ENCODE data around the gene CNOT8.
"Not testable (repeated sequence)": the region's sequence is repeated elsewhere in the genome, so short reads cannot be mapped to it uniquely, and the experiment has no call there.

The CNOT8 gene

GRCh38 chr5:154858297-154858971 is at the start of gene CNOT8:
Gene CNOT8 (plus strand): TSS chr5:154858627. CDS start chr5:154863279, 4,652 bp downstream.
- DNase-seq: peak; percentile 68

DNA sequence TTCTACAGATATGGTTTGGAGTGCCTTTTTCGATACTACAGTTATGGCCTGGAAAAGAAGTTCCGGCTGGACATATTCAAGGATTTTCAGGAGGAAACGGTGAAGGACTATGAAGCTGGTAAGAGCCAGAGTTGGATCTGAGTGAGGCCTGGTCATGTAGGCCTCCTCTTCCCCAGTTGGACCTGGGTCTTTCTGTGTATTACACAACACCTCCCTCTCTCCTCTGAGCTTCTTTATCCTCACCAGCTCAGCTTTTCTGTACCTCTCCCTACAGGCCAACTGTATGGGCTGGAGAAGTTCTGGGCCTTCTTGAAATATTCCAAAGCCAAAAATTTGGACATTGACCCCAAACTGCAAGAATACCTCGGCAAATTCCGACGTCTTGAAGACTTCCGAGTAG is 47.2 kb upstream of the CNOT8 start:
- DNase-seq: no peak

GRCh38 chr5:154811653-154812465 is 46.6 kb upstream of the CNOT8 start:
- DNase-seq: no peak

- no peak for DNase-seq
Observed at GRCh38 chr5:154813158-154813557, 45.3 kb upstream of the CNOT8 start.

GRCh38 chr5:154813736-154814135 is 44.7 kb upstream of the CNOT8 start:
- no peak for DNase-seq

DNA sequence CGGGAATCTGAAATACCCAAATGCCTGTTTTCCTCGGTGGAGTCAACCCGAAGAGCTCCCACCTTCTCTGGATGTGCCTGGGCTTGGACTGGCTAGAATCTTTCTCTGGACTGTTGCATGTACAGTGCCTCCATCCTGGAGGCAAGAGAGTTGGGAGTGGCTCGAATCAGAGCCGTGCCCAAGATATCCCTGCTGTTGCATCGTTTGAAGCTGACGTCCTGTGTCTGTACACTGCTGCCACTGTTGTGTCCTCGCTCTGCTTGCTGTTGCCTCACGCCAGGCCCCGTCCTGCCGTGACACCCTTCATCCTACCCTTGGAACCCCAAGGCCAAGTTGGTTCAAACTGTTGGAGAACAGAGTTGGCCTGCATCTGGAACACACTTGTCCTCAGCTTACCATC is 43.4 kb upstream of the CNOT8 start:
- DNase-seq: no peak

- DNase-seq: no peak
Observed at GRCh38 chr5:154815684-154816247, 42.7 kb upstream of the CNOT8 start.

DNA sequence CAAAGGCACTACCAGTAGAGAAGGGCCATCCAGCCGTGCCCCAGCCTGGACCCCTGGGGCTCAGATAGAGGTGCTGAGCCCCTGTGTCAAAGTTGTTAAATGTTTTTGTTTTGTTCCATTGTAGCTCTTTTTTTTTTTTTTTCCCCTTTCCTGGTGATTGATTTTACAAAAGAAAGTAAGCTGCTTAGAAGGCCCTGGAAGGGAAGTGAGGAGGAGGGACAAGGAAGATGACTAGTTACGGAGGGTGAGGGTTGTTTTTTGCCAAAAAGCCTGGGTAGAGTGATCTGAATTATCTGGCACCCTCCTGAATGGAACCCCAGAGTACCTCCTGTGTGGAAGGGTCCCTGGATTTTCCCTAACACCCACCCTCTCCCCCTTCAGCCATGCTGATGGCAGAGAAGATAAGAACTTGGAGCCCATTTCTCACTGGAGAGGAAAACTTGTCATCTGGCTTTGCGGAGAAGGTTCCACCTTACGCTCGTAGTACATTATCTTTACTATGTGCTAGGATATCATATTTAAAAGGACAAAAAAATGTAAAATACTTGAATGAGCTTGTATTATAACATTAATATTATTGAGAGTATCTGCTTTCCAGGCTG is 41.4 kb upstream of the CNOT8 start:
- DNase-seq: no peak

GRCh38 chr5:154817815-154818214 is 40.6 kb upstream of the CNOT8 start:
- DNase-seq: no peak

DNA sequence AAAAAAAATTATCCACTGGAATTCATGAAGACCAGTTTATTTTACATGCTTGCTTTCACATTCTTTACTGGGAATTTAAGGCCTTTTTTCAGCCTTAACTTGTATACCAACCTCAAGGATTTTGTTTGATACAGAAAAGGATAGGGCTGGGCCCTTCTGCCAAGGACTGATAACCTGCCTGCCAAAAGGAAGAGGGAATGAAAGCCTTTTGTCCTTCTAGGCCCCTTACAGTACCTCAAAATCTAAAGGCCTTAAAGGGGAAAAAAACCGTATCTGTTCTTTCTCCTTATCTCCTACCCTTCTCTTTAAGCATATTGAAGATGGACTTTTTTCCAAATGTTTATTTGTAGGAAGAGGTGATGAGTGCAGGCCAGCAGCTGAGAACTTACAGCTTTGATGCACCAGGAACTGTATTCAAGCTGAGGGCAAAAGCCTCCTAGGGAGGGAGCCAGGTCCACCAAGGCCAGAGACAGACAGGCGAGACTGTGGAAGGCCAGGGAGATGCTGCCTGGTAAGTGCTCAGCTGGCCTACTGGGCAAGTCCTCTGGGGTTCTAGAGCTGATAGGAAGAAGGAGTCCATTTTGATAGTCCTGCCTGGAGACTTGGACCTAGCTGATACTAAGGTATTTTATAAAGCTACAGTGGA is 39.8 kb upstream of the CNOT8 start:
- no peak for DNase-seq

DNA sequence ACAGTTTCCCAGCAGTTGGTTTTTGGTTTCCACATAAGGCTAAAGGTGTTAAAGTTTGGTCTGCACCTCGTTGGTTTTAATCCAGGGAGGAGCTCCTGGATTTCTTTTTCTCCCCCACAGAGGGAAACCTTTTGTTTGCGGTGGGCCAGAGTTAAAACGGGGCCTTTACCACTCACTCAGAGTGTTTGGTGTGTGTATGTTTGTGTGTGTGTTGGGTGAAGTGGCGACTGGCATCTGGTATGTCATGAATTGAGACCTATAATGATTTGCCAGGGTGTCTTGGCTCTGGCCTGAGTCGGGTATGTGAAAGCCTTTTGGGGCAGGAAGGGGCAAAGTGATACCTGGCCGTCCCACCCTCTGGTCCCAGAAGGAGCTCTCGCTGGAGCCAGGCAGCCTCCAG is 38.9 kb upstream of the CNOT8 start:
- no peak for DNase-seq

- no peak for DNase-seq
Observed at GRCh38 chr5:154820383-154820782, 38.0 kb upstream of the CNOT8 start.

DNA sequence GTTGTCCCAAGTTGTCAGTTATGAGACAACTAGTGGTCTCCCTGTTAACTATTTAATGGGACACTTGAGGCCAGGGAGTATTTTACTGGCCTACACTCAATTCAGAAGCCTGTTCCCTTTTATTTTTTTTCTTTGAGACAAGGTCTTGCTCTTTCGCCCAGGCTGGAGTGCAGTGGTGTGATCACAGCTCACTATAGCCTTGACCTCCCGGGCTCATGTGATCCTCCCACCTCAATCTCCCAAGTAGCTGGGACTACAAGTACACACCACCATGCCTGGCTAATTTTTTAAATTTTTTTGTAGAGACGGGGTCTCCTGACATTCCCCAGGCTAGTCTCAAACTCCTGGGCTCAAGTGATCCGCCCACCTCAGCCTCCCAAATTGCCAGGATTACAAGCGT is 35.5 kb upstream of the CNOT8 start:
- DNase-seq: not testable (repeated sequence)

GRCh38 chr5:154823605-154824004 is 34.8 kb upstream of the CNOT8 start:
- DNase-seq: no peak

DNA sequence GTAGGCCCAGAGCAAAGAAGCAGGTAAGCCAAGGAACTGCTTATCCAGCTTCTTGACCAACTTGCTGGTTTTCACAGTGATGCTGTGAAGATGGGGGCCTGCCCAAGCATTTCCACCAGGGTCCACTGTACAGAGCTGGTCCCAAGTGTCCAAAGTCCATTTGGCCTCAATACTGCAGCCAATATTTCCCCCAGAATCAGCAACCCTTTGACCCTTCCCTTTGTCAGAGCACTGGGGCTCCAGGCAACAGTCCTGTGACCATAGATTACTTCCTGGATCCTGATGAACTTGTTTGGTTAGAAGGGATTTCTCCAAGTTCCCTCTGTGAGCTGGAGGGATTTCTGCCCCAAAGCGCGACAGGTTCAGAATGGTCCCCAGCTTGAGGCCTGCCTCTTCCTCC is 34.4 kb upstream of the CNOT8 start:
- no peak for DNase-seq

GRCh38 chr5:154829181-154829588 is 29.2 kb upstream of the CNOT8 start:
- DNase-seq: no peak

DNA sequence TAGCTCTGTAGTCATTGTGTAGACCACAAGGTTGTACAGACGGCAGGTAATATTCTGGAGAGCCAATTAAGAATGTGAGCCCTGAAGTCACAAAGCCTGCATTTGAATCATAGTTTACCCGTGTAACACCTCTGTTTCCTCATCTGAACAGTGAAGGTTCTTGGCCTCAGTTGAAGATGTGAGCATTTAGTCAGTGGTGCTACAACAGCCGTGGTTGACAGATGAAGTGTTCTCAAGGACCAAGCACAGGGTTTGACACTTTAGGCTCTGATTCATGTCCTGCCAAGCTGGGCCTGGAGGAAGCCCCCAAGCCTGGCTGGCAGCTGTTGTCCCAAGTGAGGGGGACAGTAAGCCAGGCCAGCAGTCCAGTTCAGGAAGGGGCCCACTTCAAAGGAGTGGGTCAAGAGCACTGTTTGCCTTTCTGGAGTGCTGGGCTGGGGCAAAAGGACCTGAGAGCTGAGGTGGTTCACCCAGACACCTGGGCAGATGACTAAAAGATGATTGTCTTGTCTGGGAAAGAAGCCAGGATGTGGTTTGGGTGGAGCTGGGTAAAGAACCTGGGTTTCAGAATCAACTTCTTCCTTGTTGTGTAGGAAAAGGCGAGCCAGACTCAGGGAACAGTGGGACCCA is 28.7 kb upstream of the CNOT8 start:
- no peak for DNase-seq

- DNase-seq: no peak
Observed at GRCh38 chr5:154830219-154830595, 28.2 kb upstream of the CNOT8 start.

DNA sequence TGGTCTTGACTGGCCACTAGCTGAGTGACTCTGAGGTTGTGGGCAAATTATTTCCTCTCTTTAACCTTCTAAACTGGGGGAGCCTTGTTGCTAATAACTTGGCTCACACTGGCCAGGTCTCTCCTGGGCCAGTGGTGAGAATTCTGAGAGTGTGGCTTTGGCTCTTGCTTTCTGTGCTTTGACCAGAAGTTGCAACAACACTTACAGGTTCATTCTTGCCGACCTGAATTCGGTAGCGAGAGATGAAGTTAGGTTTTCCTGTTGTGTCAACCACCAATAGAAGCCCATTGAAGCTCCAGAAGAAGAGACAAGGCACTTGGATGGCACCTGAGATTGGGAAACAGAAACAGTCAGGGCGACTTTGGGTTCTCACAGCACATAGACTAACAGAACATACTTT is 27.8 kb upstream of the CNOT8 start:
- DNase-seq: no peak

GRCh38 chr5:154831451-154831850 is 27.0 kb upstream of the CNOT8 start:
- no peak for DNase-seq

- not testable (repeated sequence) for DNase-seq
Observed at GRCh38 chr5:154832804-154833203, 25.6 kb upstream of the CNOT8 start.

DNA sequence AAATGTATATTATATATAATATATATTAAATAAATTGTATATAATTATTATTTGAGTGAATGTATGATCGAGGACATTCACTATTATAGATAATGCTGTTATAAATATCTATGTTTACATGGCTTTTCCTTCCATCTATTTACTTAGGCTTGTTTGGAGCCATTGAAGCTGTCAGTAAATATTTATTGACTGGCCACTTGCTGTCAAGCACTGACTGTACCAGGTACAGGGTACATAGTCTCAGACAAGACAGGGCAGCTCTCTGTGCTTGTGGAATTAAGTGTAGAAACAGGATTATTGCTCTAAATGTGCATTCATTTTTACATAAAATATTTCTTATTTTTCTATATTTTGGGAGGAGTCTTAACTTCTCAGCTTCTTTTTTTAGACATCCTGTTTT is 24.4 kb upstream of the CNOT8 start:
- no peak for DNase-seq

- DNase-seq: not testable (repeated sequence)
Observed at GRCh38 chr5:154835701-154836052, 22.8 kb upstream of the CNOT8 start.

Measured in cortex of kidney (tissue), 1 donor.